Tibial artery (tissue), 4 donors: ENCODE data around the gene ABCG1.
A peak's percentile ranks its signal among the peaks of the same experiment; 100 is the strongest.

Source experiments
- DNase-seq, 2 donors: peaks; one replicate each; pipeline ENCODE4 v3.0.0-alpha.2; 2019
- H3K27ac ChIP-seq, 2 donors: fragments of 200-600 bp; sonication (generic) in 1 of 2; 1 replicate in 1 of 2; 2 replicates in 1 of 2; pipeline ENCODE4 v1.5.1; 2018 to 2019; ENCODE audit warnings: mild to moderate bottlenecking in 1 of 2
- H3K27me3 ChIP-seq, 2 donors: fragments of 200-600 bp; sonication (generic) in 1 of 2; one replicate each; pipeline versions ENCODE4 v1.5.1 to v1.6.0; 2016 to 2019
- H3K36me3 ChIP-seq, 3 donors: fragments of 200-600 bp; sonication (generic) in 2 of 3; one replicate each; pipeline ENCODE4 v1.5.1; 2016 to 2019; ENCODE audit warnings: mild to moderate bottlenecking in 2 of 3
- H3K4me1 ChIP-seq, 4 donors: fragments of 200-600 bp; sonication (generic) in 2 of 4; 1 replicate in 3 of 4; 2 replicates in 1 of 4; pipeline ENCODE4 v1.5.1; 2016 to 2019
- H3K4me3 ChIP-seq, 2 donors: fragments of 200-600 bp; sonication (generic) in 1 of 2; 1 replicate in 1 of 2; 2 replicates in 1 of 2; pipeline ENCODE4 v1.5.1; 2018 to 2019; ENCODE audit warnings: mild to moderate bottlenecking in 2 of 2
- H3K9me3 ChIP-seq, 3 donors: fragments of 200-600 bp; sonication (generic) in 1 of 3; one replicate each; pipeline ENCODE4 v1.5.1; 2016 to 2019
- intact Hi-C: fragments of 100-400 bp; cut with DNase I; formaldehyde crosslinking; loops from one replicate; pipeline ENCODE4 v1.15.0; 2023; ENCODE audit warnings: low total_unique reads
- TF ChIP-seq, protein P1 (sequence below), 2 experiments: fragments of 200-600 bp in 1 of 2; fragments of 450-650 bp in 1 of 2; IDR thresholded peaks; one replicate each; pipeline ENCODE4 v1.5.1; 2017 to 2019; ENCODE audit warnings: antibody characterized with exemption in 2 of 2, mild to moderate bottlenecking in 1 of 2, moderate library complexity in 1 of 2

ABCG1 gene

GRCh38 chr21:42228709-42229220, 9.8 kb downstream of the ABCG1 start:
- intact Hi-C loops = no loop called here
- TF ChIP-seq, protein P1, sequence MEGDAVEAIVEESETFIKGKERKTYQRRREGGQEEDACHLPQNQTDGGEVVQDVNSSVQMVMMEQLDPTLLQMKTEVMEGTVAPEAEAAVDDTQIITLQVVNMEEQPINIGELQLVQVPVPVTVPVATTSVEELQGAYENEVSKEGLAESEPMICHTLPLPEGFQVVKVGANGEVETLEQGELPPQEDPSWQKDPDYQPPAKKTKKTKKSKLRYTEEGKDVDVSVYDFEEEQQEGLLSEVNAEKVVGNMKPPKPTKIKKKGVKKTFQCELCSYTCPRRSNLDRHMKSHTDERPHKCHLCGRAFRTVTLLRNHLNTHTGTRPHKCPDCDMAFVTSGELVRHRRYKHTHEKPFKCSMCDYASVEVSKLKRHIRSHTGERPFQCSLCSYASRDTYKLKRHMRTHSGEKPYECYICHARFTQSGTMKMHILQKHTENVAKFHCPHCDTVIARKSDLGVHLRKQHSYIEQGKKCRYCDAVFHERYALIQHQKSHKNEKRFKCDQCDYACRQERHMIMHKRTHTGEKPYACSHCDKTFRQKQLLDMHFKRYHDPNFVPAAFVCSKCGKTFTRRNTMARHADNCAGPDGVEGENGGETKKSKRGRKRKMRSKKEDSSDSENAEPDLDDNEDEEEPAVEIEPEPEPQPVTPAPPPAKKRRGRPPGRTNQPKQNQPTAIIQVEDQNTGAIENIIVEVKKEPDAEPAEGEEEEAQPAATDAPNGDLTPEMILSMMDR (IDR thresholded peaks at IDR 0.05) = no peak
- Histone ChIP-seq H3K4me3 (no peak overlapping the region), H3K27ac (no peak overlapping the region), H3K36me3 (peaks cover 0 to 4% (median 0%) of the 10 kb centered on the region in 3 donors), H3K4me1 (peaks cover 0 to 25% (median 15%) of the 10 kb centered on the region in 4 donors), H3K9me3 (no peaks in the 10 kb centered on the region), H3K27me3 (peaks cover 0 to 13% of the 10 kb centered on the region in 2 donors)
- peak in 1 of 2 donors; percentile 16 for DNase-seq

DNA sequence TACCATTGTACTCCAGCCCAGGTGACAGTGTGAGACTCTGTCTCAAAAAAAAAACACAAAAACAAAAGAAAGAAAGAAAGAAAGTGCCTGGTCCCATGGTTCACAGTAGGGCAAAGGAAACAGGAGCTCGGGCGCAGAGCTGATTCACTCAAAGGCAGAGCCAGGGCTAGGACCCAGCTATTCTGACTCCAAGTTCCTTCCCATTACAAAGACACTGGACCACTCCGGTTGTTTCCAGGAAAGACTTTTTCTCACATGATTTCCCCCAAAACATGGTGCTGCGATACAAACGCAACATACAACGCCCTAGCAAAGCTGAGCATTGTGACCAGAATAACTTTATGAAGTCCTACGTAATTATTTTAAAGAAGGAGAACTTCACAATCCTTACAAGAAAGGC, 10.7 kb downstream of the ABCG1 start:
- Histone ChIP-seq H3K4me1 (peaks cover 0 to 33% (median 23%) of the 10 kb centered on the region in 4 donors), H3K4me3 (no peak overlapping the region), H3K27me3 (peaks cover 0 to 6% of the 10 kb centered on the region in 2 donors), H3K9me3 (no peaks in the 10 kb centered on the region), H3K27ac (no peak overlapping the region), H3K36me3 (peaks cover 0 to 4% (median 0%) of the 10 kb centered on the region in 3 donors)
- intact Hi-C loops = no loop called here
- no peak for DNase-seq
- TF ChIP-seq, protein P1 (IDR thresholded peaks at IDR 0.05) = no peak

DNA sequence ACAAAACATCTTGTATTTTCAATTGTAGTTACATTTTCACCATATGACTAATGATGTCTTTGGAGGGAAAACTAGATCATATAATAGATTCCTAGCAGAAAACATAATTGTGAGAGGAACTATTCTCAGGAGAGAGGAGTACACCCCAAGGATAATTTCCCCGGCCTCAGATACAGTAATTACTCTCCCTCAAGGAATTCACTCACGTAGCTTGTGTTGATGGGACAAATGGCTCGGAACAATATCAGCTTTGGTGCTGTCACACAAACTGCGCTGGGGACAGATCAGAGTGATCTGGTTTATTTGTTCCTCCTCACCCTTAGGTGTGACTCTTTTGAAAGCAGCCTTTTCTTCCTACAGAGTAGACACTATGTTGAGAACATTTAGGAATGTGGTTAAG, 11.2 kb downstream of the ABCG1 start:
- intact Hi-C loops = no loop called here
- peaks cover 0 to 4% (median 0%) of the 10 kb centered on the region in 3 donors for H3K36me3 ChIP-seq
- H3K9me3 ChIP-seq = no peaks in the 10 kb centered on the region
- DNase-seq = no peak
- H3K4me3 ChIP-seq = no peak overlapping the region
- peaks cover 0 to 6% of the 10 kb centered on the region in 2 donors for H3K27me3 ChIP-seq
- H3K27ac ChIP-seq = no peak overlapping the region
- TF ChIP-seq, protein P1 (IDR thresholded peaks at IDR 0.05) = no peak
- H3K4me1 ChIP-seq = peaks cover 0 to 38% (median 27%) of the 10 kb centered on the region in 4 donors

GRCh38 chr21:42230636-42231035, 11.7 kb downstream of the ABCG1 start:
- H3K4me3 ChIP-seq = no peak overlapping the region
- H3K27me3 ChIP-seq = peaks cover 0 to 5% of the 10 kb centered on the region in 2 donors
- TF ChIP-seq, protein P1 (IDR thresholded peaks at IDR 0.05) = no peak
- no peaks in the 10 kb centered on the region for H3K9me3 ChIP-seq
- DNase-seq = no peak
- peaks cover 0 to 42% (median 31%) of the 10 kb centered on the region in 4 donors for H3K4me1 ChIP-seq
- intact Hi-C loops = no loop called here
- no peak overlapping the region for H3K27ac ChIP-seq
- H3K36me3 ChIP-seq = peaks cover 0 to 4% (median 0%) of the 10 kb centered on the region in 3 donors

DNA sequence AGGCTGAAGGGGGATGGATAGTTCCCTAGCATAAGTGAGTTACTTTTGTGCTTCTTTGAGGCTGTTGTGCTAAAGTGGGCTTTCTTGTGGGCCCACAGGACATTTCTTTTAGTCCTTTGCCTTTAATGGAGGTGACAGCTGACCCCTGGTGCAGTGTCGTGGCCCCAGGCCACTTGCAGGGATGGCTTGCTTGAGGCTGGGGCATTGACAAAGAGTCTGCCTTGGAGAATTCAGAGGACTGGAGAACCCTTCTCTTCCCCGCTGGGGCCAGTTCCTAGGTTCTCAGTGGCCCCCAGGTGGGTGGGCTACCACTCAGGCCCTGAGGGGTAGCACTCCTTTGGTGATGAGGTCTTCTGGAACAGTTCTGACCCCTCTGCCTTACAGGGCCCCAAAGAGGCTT, 12.8 kb downstream of the ABCG1 start:
- no peaks in the 10 kb centered on the region for H3K36me3 ChIP-seq
- no peak overlapping the region for H3K27ac ChIP-seq
- TF ChIP-seq, protein P1 (IDR thresholded peaks at IDR 0.05) = no peak
- peaks cover 0 to 2% of the 10 kb centered on the region in 2 donors for H3K27me3 ChIP-seq
- H3K9me3 ChIP-seq = no peaks in the 10 kb centered on the region
- DNase-seq = no peak
- H3K4me3 ChIP-seq = no peak overlapping the region
- H3K4me1 ChIP-seq = peaks cover 0 to 53% (median 35%) of the 10 kb centered on the region in 4 donors
- intact Hi-C loops = no loop called here
